Measurements from ENCODE around the gene BUD13.

- peak; percentile 45 to 82 (median 63) for TF ChIP-seq CTCF (IDR thresholded peaks at IDR 0.05 in 4 of 5, conservative IDR thresholded peaks at IDR 0.05 in 1 of 5)
- TF ChIP-seq POLR2A (IDR thresholded peaks at IDR 0.05): no peak
These were observed 40.3 kb downstream of the BUD13 start for GRCh38 chr11:116732271-116733042.

All from gastrocnemius medialis (tissue), 4 donors.